Panc1 (cell line): ENCODE data around the gene ABLIM2.

Experiments used
- CTCF ChIP-seq: fragments of 450-650 bp; IDR thresholded peaks from 2 replicates; pipeline ENCODE4 v1.5.1; 2017; ENCODE audit warnings: mild to moderate bottlenecking
- POLR2AphosphoS5 ChIP-seq: IDR thresholded peaks from 2 replicates; pipeline ENCODE4 v1.6.1; 2012; ENCODE audit warnings: mild to moderate bottlenecking, low read depth, low read length, moderate library complexity
- TF ChIP-seq, protein P1 (sequence below), 2 experiments: IDR thresholded peaks; 2 replicates each; pipeline ENCODE4 v1.6.1; 2011 to 2012; ENCODE audit warnings: low read depth in 2 of 2, control low read depth in 1 of 2, low read length in 1 of 2, mild to moderate bottlenecking in 1 of 2, moderate library complexity in 1 of 2; ENCODE audit not compliant: insufficient read depth in 1 of 2

- TF ChIP-seq CTCF (no peak), POLR2AphosphoS5 (no peak)
- TF ChIP-seq, protein P1, sequence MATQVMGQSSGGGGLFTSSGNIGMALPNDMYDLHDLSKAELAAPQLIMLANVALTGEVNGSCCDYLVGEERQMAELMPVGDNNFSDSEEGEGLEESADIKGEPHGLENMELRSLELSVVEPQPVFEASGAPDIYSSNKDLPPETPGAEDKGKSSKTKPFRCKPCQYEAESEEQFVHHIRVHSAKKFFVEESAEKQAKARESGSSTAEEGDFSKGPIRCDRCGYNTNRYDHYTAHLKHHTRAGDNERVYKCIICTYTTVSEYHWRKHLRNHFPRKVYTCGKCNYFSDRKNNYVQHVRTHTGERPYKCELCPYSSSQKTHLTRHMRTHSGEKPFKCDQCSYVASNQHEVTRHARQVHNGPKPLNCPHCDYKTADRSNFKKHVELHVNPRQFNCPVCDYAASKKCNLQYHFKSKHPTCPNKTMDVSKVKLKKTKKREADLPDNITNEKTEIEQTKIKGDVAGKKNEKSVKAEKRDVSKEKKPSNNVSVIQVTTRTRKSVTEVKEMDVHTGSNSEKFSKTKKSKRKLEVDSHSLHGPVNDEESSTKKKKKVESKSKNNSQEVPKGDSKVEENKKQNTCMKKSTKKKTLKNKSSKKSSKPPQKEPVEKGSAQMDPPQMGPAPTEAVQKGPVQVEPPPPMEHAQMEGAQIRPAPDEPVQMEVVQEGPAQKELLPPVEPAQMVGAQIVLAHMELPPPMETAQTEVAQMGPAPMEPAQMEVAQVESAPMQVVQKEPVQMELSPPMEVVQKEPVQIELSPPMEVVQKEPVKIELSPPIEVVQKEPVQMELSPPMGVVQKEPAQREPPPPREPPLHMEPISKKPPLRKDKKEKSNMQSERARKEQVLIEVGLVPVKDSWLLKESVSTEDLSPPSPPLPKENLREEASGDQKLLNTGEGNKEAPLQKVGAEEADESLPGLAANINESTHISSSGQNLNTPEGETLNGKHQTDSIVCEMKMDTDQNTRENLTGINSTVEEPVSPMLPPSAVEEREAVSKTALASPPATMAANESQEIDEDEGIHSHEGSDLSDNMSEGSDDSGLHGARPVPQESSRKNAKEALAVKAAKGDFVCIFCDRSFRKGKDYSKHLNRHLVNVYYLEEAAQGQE (IDR thresholded peaks at IDR 0.05; ENCODE audit: insufficient read depth in 1 of 2, low read depth in 2 of 2, low read length in 1 of 2): no peak
These were observed 144.5 kb downstream of the ABLIM2 start for GRCh38 chr4:8013976-8014726.
